Vagina (tissue), 2 donors: ENCODE measurements around the gene CNIH3.

ENCODE experiments used
- POLR2A ChIP-seq, 2 donors: fragments of 450-650 bp; IDR thresholded peaks; one replicate each; pipeline ENCODE4 v1.6.1; 2017; ENCODE audit warnings: antibody characterized with exemption in 2 of 2, mild to moderate bottlenecking in 2 of 2, moderate library complexity in 2 of 2
- TF ChIP-seq, protein P1 (sequence below), 3 experiments: fragments of 450-650 bp in 2 of 3; fragments of 200-600 bp in 1 of 3; sonication (generic) in 1 of 3; IDR thresholded peaks; one replicate each; pipeline ENCODE4 v1.5.1; 2017 to 2019; ENCODE audit warnings: antibody characterized with exemption in 3 of 3, mild to moderate bottlenecking in 2 of 3, moderate library complexity in 2 of 3

DNA sequence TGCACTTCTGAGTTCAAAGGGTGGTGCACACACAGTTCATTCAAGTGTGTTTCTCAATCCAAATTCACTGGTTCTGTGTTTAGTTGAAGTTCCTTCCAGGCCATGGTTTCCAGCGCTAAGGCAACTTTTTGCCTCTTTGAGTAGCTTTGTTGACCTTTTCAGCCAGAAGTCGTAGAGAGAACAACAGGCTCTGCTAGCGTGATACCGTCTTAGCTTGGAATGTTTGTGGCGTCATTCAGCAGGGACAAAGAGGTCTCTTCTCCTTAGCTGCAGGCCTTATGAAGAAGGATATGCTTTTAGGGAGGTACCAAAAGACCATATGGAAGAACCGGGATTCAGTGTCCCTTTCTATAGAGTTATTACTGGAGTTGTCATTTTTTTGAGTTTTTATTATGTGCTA lies 65.7 kb downstream of the CNIH3 start:
- TF ChIP-seq, protein P1, sequence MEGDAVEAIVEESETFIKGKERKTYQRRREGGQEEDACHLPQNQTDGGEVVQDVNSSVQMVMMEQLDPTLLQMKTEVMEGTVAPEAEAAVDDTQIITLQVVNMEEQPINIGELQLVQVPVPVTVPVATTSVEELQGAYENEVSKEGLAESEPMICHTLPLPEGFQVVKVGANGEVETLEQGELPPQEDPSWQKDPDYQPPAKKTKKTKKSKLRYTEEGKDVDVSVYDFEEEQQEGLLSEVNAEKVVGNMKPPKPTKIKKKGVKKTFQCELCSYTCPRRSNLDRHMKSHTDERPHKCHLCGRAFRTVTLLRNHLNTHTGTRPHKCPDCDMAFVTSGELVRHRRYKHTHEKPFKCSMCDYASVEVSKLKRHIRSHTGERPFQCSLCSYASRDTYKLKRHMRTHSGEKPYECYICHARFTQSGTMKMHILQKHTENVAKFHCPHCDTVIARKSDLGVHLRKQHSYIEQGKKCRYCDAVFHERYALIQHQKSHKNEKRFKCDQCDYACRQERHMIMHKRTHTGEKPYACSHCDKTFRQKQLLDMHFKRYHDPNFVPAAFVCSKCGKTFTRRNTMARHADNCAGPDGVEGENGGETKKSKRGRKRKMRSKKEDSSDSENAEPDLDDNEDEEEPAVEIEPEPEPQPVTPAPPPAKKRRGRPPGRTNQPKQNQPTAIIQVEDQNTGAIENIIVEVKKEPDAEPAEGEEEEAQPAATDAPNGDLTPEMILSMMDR (IDR thresholded peaks at IDR 0.05): no peak
- TF ChIP-seq POLR2A (IDR thresholded peaks at IDR 0.05): no peak
